Sigmoid colon (tissue), 4 donors: ENCODE measurements around the gene SPATA31E1.
"Not testable (repeated sequence)": the region's sequence is repeated elsewhere in the genome, so short reads cannot be mapped to it uniquely, and the experiment has no call there.

Source experiments
- EP300 ChIP-seq, 4 donors: sonication (generic); formaldehyde crosslinking; IDR thresholded peaks; one replicate each; pipeline ENCODE4 v1.6.1; 2017; ENCODE audit warnings: antibody characterized with exemption in 4 of 4
- POLR2A ChIP-seq, 2 donors: fragments of 450-650 bp; IDR thresholded peaks; one replicate each; pipeline ENCODE4 v1.6.1; 2016; ENCODE audit warnings: antibody characterized with exemption in 2 of 2, mild to moderate bottlenecking in 2 of 2, moderate library complexity in 2 of 2
- POLR2AphosphoS5 ChIP-seq, 4 donors: sonication (generic); formaldehyde crosslinking; IDR thresholded peaks; one replicate each; pipeline ENCODE4 v1.6.1; 2017; ENCODE audit warnings: antibody characterized with exemption in 4 of 4
- TF ChIP-seq, protein P1 (sequence below), 4 experiments: fragments of 450-650 bp in 3 of 4; fragments of 200-600 bp in 1 of 4; IDR thresholded peaks; one replicate each; pipeline ENCODE4 v1.5.1; 2016 to 2019; ENCODE audit warnings: antibody characterized with exemption in 4 of 4, mild to moderate bottlenecking in 3 of 4, moderate library complexity in 2 of 4

DNA sequence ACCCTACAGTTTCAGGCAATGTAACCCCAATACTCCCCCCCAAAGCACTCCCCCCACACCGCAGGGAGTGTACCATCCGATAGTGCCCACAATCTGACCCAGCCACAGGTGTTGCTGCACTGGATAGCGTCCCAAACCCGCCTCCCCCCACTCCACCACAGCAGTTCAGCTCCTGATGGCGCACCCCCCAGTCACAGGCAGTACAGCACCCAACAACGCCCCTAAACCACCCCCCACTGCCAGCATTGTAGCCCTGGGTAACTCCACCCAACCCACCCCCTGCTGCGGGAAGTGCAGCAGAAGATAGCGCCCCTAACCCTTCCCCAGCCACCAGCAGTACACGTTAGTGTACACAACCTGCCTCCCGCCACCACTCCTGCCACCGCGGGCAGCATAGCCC lies 55.7 kb downstream of the SPATA31E1 start:
- TF ChIP-seq, protein P1, sequence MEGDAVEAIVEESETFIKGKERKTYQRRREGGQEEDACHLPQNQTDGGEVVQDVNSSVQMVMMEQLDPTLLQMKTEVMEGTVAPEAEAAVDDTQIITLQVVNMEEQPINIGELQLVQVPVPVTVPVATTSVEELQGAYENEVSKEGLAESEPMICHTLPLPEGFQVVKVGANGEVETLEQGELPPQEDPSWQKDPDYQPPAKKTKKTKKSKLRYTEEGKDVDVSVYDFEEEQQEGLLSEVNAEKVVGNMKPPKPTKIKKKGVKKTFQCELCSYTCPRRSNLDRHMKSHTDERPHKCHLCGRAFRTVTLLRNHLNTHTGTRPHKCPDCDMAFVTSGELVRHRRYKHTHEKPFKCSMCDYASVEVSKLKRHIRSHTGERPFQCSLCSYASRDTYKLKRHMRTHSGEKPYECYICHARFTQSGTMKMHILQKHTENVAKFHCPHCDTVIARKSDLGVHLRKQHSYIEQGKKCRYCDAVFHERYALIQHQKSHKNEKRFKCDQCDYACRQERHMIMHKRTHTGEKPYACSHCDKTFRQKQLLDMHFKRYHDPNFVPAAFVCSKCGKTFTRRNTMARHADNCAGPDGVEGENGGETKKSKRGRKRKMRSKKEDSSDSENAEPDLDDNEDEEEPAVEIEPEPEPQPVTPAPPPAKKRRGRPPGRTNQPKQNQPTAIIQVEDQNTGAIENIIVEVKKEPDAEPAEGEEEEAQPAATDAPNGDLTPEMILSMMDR (IDR thresholded peaks at IDR 0.05), result not testable (repeated sequence)
- not testable (repeated sequence) for TF ChIP-seq POLR2A, POLR2AphosphoS5, EP300 (IDR thresholded peaks at IDR 0.05)
